Ammon's horn (tissue), 1 donor: ENCODE measurements around the gene IGLL5.
"Not testable (repeated sequence)": the region's sequence is repeated elsewhere in the genome, so short reads cannot be mapped to it uniquely, and the experiment has no call there.

Source experiments
- DNase-seq: peaks from one replicate; pipeline ENCODE4 v3.0.0-alpha.2; 2016; ENCODE audit warnings: low spot score

IGLL5 gene

DNA sequence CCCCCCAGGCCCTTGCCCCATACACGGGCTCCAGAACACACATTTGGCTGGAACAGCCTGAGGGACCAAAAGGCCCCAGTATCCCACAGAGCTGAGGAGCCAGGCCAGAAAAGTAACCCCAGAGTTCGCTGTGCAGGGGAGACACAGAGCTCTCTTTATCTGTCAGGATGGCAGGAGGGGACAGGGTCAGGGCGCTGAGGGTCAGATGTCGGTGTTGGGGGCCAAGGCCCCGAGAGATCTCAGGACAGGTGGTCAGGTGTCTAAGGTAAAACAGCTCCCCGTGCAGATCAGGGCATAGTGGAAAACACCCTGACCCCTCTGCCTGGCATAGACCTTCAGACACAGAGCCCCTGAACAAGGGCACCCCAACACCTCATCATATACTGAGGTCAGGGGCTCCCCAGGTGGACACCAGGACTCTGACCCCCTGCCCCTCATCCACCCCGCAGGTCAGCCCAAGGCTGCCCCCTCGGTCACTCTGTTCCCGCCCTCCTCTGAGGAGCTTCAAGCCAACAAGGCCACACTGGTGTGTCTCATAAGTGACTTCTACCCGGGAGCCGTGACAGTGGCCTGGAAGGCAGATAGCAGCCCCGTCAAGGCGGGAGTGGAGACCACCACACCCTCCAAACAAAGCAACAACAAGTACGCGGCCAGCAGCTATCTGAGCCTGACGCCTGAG, 13.1 kb downstream of the IGLL5 start:
- not testable (repeated sequence) for DNase-seq

GRCh38 chr22:22901578-22902218, 14.1 kb downstream of the IGLL5 start:
- DNase-seq, result no peak

GRCh38 chr22:22902247-22903001, 14.8 kb downstream of the IGLL5 start:
- no peak for DNase-seq

DNA sequence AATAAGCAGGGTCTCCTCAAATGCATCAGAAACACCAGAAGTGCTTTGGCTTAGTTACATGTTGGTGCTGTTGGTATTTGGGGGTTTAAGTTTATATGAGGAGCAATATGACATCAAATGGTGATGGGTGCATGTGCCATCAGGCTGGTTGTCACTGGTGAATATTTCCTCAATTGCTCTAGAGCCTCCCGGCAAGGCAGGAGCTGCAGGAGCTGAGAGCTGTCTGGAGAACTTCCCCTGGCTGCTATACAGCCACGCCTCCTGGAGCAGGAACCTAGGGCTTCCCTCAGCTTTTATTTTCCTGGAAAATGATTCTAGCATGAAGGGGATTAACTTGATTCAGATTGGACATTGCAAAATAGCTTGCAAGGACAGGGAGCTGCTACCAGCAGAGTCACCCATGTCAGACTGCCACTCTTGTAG, 15.8 kb downstream of the IGLL5 start:
- DNase-seq, result no peak

- not testable (repeated sequence) for DNase-seq
Measured at GRCh38 chr22:22903781-22904192, 16.2 kb downstream of the IGLL5 start.

DNA sequence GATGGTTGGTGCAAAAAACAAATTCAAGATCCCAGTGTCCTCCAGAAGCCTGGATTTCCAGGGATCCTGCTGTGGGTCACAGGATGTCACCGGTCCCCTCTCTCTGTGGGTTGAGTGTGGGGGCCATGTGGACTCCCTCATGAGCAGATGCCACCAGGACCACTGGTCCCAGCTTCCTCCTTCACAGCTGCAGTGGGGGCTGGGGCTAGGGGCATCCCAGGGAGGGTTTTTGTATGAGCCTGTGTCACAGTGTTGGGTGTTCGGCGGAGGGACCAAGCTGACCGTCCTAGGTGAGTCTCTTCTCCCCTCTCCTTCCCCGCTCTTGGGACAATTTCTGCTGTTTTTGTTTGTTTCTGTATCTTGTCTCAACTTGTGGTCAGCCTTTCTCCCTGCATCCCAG, 17.1 kb downstream of the IGLL5 start:
- DNase-seq, result not testable (repeated sequence)

DNA sequence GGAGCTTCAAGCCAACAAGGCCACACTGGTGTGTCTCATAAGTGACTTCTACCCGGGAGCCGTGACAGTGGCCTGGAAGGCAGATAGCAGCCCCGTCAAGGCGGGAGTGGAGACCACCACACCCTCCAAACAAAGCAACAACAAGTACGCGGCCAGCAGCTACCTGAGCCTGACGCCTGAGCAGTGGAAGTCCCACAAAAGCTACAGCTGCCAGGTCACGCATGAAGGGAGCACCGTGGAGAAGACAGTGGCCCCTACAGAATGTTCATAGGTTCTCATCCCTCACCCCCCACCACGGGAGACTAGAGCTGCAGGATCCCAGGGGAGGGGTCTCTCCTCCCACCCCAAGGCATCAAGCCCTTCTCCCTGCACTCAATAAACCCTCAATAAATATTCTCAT, 18.8 kb downstream of the IGLL5 start:
- not testable (repeated sequence) for DNase-seq

- DNase-seq, result no peak
Measured at GRCh38 chr22:22906907-22907550, 19.4 kb downstream of the IGLL5 start.

- no peak for DNase-seq
Measured at GRCh38 chr22:22907551-22908494, 20.2 kb downstream of the IGLL5 start.

- DNase-seq, result no peak
Measured at GRCh38 chr22:22908495-22908861, 20.9 kb downstream of the IGLL5 start.

GRCh38 chr22:22908941-22909604, 21.5 kb downstream of the IGLL5 start:
- DNase-seq, result no peak

GRCh38 chr22:22909605-22910271, 22.1 kb downstream of the IGLL5 start:
- DNase-seq, result no peak

DNA sequence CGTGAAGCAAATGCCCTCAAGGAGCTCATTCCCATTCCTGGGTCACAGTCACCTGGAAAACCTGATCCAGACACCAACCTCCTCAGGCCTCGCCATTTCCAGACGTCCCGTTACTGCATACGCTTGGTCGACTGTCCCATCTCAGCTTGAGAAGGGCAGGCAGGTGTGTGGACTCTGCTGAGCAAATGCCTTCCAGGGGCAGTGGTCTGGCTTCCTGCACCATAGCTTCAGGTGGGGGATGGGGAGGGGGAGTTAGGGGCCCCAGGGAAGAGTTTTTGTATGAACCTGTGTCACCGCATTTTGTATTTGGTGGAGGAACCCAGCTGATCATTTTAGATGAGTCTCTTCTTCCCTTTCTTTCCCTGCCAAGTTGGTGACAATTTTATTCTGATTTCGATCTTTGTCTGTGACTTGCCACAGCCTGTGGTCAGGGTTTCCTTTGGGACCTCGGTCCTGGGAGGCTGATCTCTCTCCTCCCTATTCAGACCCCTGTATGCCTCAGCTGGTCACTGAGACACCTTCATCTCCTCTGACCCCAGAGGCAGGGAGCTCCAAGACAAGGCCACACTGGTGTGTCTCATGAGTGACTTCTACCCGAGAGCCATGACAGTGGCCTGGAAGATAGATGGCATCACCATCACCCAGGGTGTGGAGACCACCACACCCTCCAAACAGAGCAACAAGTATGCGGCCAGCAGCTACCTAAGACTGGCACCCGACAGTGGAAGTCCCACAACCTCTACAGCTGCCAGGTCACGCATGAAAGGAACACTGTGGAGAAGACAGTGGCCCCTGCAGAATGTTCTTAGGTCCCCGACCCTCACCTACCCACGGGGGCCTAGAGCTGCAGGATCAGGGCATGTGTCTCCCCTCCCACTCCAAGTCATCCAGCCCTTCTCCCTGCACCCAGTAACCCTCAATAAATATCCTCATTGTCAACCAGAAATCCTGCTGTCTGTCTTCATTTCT, 22.9 kb downstream of the IGLL5 start:
- no peak for DNase-seq

- no peak for DNase-seq
Measured at GRCh38 chr22:22911327-22912134, 23.9 kb downstream of the IGLL5 start.

- DNase-seq, result no peak
Measured at GRCh38 chr22:22912135-22912987, 24.7 kb downstream of the IGLL5 start.

GRCh38 chr22:22912988-22913253, 25.3 kb downstream of the IGLL5 start:
- no peak for DNase-seq

- no peak for DNase-seq
Measured at GRCh38 chr22:22913989-22914388, 26.4 kb downstream of the IGLL5 start.
